ENCODE measurements around the gene POLK.
A peak's percentile ranks its signal among the peaks of the same experiment; 100 is the strongest.
"Not testable (repeated sequence)": the region's sequence is repeated elsewhere in the genome, so short reads cannot be mapped to it uniquely, and the experiment has no call there.

Gene POLK

GRCh38 chr5:75511435-75512382, at the start of gene POLK, which contains the start of gene CERT1:
Gene POLK, plus strand, starts transcription at chr5:75511891.
Gene CERT1, minus strand, starts transcription at chr5:75511629. Its CDS starts 422 bp downstream, at chr5:75511207.
- DNase-seq: peak; percentile 98

GRCh38 chr5:75463726-75464125, 48.0 kb upstream of the POLK start:
- DNase-seq: no peak

- no peak for DNase-seq
These were observed 46.2 kb upstream of the POLK start for GRCh38 chr5:75465480-75465879.

GRCh38 chr5:75466006-75466716, 45.5 kb upstream of the POLK start:
- peak; percentile 68 for DNase-seq

GRCh38 chr5:75468593-75468992, 43.1 kb upstream of the POLK start:
- DNase-seq: no peak

GRCh38 chr5:75469017-75469416, 42.7 kb upstream of the POLK start:
- no peak for DNase-seq

- DNase-seq: no peak
These were observed 40.5 kb upstream of the POLK start for GRCh38 chr5:75471193-75471592.

GRCh38 chr5:75472973-75473372, 38.7 kb upstream of the POLK start:
- no peak for DNase-seq

GRCh38 chr5:75473463-75473862, 38.2 kb upstream of the POLK start:
- no peak for DNase-seq

- no peak for DNase-seq
These were observed 36.3 kb upstream of the POLK start for GRCh38 chr5:75475364-75475763.

GRCh38 chr5:75481024-75481423, 30.7 kb upstream of the POLK start:
- DNase-seq: no peak

- DNase-seq: no peak
These were observed 29.2 kb upstream of the POLK start for GRCh38 chr5:75482482-75482881.

GRCh38 chr5:75484605-75485004, 27.1 kb upstream of the POLK start:
- no peak for DNase-seq

GRCh38 chr5:75489847-75490246, 21.8 kb upstream of the POLK start:
- not testable (repeated sequence) for DNase-seq

GRCh38 chr5:75491621-75492020, 20.1 kb upstream of the POLK start:
- no peak for DNase-seq

- DNase-seq: no peak
These were observed 15.7 kb upstream of the POLK start for GRCh38 chr5:75496026-75496425.

- DNase-seq: no peak
These were observed 13.4 kb upstream of the POLK start for GRCh38 chr5:75498208-75498777.

GRCh38 chr5:75498875-75499274, 12.8 kb upstream of the POLK start:
- DNase-seq: not testable (repeated sequence)

- not testable (repeated sequence) for DNase-seq
These were observed 6.6 kb upstream of the POLK start for GRCh38 chr5:75505112-75505511.

GRCh38 chr5:75507841-75508240, 3.9 kb upstream of the POLK start:
- no peak for DNase-seq

GRCh38 chr5:75509546-75509945, 2.1 kb upstream of the POLK start:
- DNase-seq: no peak

GRCh38 chr5:75509956-75510355, 1.7 kb upstream of the POLK start:
- DNase-seq: peak; percentile 52

GRCh38 chr5:75510417-75510835, 1.3 kb upstream of the POLK start:
- peak; percentile 23 for DNase-seq

All from hematopoietic multipotent progenitor cell treated with erythropoietin and hydrocortisone succinate and interleukin-3 and kit ligand, for 8 days (in vitro differentiated cells).